Glutamatergic neuron (in vitro differentiated cells): ENCODE results near the gene BHLHE41. TPM values are rescaled to one million over a fixed set of nuclear protein-coding genes. Genes with fewer than 3 reads are reported as not detected.

Experiments
- DNase-seq: peaks from one replicate; pipeline ENCODE4 v3.0.0; 2022
- H3K27ac Mint-ChIP-seq: one replicate; pipeline ENCODE4 v1.8.0; 2020; ENCODE audit warnings: mild to moderate bottlenecking, mixed read lengths, inconsistent platforms; ENCODE audit not compliant: unreplicated experiment
- H3K27me3 Mint-ChIP-seq: one replicate; pipeline ENCODE4 v1.8.0; 2020; ENCODE audit warnings: mild to moderate bottlenecking, moderate library complexity, mixed read lengths, inconsistent platforms; ENCODE audit not compliant: unreplicated experiment
- H3K36me3 Mint-ChIP-seq: one replicate; pipeline ENCODE4 v1.8.0; 2020; ENCODE audit warnings: mild to moderate bottlenecking, mixed read lengths, inconsistent platforms; ENCODE audit not compliant: unreplicated experiment
- H3K4me1 Mint-ChIP-seq: one replicate; pipeline ENCODE4 v1.8.0; 2020; ENCODE audit warnings: mild to moderate bottlenecking, low read depth, mixed read lengths, inconsistent platforms; ENCODE audit not compliant: unreplicated experiment
- H3K4me3 Mint-ChIP-seq: one replicate; pipeline ENCODE4 v1.8.0; 2020; ENCODE audit warnings: mild to moderate bottlenecking, mixed read lengths, inconsistent platforms; ENCODE audit not compliant: unreplicated experiment
- H3K9me3 Mint-ChIP-seq: one replicate; pipeline ENCODE4 v1.8.0; 2020; ENCODE audit warnings: mild to moderate bottlenecking, moderate library complexity, mixed read lengths, inconsistent platforms; ENCODE audit not compliant: unreplicated experiment
- total RNA-seq: library from RNA; stranded (reverse); fragmentation: NEBNext Ultra II Directional; extraction: Animal tissue kit (Norgen Biotek cat#: 25700); gene quantifications from one replicate; pipeline ENCODE4 v1.2.1, GENCODE V29; 2021; ENCODE audit not compliant: unreplicated experiment
- TF ChIP-seq, protein P1 (sequence below): fragments of 200-600 bp; sonication (generic); IDR thresholded peaks from one replicate; pipeline ENCODE4 v1.5.0; 2021; ENCODE audit not compliant: partially characterized antibody, unreplicated experiment

The BHLHE41 gene
- total RNA-seq, 1 donor from 2014 or later = 3.6 TPM

DNA sequence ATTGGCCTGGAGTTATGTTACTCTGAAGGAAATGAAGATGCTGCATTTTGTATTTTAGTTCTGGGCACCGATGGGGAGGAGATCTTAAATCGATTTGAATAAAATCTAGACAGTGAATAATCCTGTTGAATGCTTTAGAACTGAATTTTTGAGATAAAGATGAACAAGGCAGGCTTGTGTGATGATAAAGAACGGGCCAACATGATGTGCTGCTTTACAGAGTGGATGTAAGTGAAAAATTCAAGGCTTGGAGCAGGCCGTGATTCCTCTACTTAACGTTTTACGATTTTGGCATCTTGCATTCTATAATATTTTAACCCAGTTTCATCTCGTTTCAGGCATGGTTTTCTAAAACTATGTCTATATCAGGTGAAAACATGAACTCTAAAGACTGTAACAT is 23.5 kb upstream of the BHLHE41 start:
- peaks cover 5% of the 10 kb centered on the region for H3K27me3 Mint-ChIP-seq
- H3K9me3 Mint-ChIP-seq = peaks cover 2% of the 10 kb centered on the region
- H3K4me3 Mint-ChIP-seq = no peak overlapping the region
- no peak overlapping the region for H3K27ac Mint-ChIP-seq
- no peaks in the 10 kb centered on the region for H3K4me1 Mint-ChIP-seq
- H3K36me3 Mint-ChIP-seq = no peaks in the 10 kb centered on the region
- DNase-seq = no peak
- TF ChIP-seq, protein P1, sequence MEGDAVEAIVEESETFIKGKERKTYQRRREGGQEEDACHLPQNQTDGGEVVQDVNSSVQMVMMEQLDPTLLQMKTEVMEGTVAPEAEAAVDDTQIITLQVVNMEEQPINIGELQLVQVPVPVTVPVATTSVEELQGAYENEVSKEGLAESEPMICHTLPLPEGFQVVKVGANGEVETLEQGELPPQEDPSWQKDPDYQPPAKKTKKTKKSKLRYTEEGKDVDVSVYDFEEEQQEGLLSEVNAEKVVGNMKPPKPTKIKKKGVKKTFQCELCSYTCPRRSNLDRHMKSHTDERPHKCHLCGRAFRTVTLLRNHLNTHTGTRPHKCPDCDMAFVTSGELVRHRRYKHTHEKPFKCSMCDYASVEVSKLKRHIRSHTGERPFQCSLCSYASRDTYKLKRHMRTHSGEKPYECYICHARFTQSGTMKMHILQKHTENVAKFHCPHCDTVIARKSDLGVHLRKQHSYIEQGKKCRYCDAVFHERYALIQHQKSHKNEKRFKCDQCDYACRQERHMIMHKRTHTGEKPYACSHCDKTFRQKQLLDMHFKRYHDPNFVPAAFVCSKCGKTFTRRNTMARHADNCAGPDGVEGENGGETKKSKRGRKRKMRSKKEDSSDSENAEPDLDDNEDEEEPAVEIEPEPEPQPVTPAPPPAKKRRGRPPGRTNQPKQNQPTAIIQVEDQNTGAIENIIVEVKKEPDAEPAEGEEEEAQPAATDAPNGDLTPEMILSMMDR = no peak

DNA sequence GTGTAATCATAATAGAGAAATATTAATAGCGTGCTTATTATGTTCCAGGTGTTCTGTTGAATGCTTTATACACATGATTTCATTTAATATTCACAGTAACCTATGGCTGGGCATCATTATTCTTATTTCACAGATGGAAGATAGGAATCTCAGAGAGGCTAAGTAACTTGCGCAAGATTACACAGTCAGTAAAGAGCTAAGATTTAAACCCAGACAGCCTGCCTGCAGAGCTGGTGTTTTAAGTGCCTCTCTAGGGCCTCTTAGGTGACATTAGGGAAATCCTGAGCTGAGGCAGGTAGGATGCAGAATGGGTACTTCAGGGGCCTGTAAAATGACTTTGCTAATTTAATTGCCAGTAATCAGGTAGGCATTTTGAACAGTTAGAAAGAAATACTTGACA is 18.5 kb upstream of the BHLHE41 start:
- peaks cover 2% of the 10 kb centered on the region for H3K9me3 Mint-ChIP-seq
- H3K4me1 Mint-ChIP-seq = no peaks in the 10 kb centered on the region
- no peak overlapping the region for H3K4me3 Mint-ChIP-seq
- no peaks in the 10 kb centered on the region for H3K36me3 Mint-ChIP-seq
- TF ChIP-seq, protein P1 = no peak
- no peak for DNase-seq
- no peaks in the 10 kb centered on the region for H3K27me3 Mint-ChIP-seq
- no peak overlapping the region for H3K27ac Mint-ChIP-seq

DNA sequence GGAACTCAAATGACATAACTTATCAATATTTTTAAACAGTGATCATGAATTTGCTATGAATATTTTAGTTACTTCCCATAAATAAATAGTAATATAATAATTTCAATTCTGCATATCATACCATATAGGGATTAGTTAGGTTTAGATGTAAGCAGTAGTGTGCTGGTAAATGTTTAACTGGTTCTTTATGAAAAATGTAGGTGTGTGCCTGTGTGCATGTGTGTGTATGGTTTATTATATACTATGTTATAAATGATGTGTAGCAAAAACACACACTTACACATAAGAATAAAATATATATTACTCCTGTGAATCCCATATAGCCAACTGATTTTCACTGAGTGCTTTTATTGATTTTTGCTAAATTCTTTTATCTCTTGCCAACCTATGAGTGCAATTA is 14.0 kb upstream of the BHLHE41 start:
- Mint-ChIP-seq H3K36me3 (no peaks in the 10 kb centered on the region), H3K9me3 (no peaks in the 10 kb centered on the region), H3K4me1 (no peaks in the 10 kb centered on the region), H3K27me3 (peaks cover 2% of the 10 kb centered on the region), H3K4me3 (no peak overlapping the region), H3K27ac (no peak overlapping the region)
- DNase-seq = no peak
- TF ChIP-seq, protein P1 = no peak

DNA sequence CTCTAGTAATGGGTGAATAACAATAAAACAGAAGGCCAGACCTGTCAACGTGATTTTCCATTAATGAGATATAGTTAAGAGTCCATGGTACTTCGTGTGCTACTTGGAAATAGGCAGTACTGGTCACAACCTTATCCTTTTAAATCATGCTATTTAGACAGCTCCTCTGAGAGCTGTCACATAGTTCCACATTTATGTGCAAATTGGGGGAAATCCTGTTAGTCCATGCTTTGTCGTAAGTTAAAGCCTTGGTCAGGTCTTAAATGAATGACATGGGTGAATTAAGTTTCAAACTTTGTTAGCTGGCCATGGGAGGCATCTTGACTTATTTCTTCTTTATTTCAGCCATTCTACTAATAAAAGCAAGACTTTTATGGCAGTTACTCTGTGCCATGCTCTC is 11.9 kb upstream of the BHLHE41 start:
- TF ChIP-seq, protein P1 = no peak
- Mint-ChIP-seq H3K9me3 (peaks cover 3% of the 10 kb centered on the region), H3K4me1 (no peaks in the 10 kb centered on the region), H3K36me3 (no peaks in the 10 kb centered on the region), H3K27me3 (peaks cover 2% of the 10 kb centered on the region), H3K4me3 (no peak overlapping the region), H3K27ac (no peak overlapping the region)
- DNase-seq = no peak

DNA sequence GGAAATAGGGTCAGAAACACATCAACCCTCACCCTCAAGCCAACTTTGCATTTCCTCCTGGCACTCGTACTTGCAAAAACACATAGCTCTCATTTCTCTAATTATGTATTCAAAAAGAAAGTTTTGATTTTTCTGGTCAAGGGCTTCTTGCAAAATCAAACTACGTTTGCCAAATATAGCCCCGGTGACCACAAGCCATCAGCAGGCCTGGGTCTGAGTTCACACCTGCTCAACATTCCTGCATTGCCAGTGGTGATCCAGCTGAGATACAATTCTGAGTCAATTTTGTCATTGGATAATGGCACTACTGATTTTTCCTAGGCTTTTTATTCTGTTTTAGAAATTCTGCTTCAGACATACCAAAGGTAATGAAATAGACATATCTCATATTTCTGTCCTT is 10.7 kb upstream of the BHLHE41 start:
- H3K4me3 Mint-ChIP-seq = no peak overlapping the region
- TF ChIP-seq, protein P1 = no peak
- H3K36me3 Mint-ChIP-seq = no peaks in the 10 kb centered on the region
- no peak overlapping the region for H3K27ac Mint-ChIP-seq
- DNase-seq = no peak
- peaks cover 3% of the 10 kb centered on the region for H3K9me3 Mint-ChIP-seq
- no peaks in the 10 kb centered on the region for H3K4me1 Mint-ChIP-seq
- H3K27me3 Mint-ChIP-seq = peaks cover 2% of the 10 kb centered on the region
